Right renal cortex interstitium (tissue), 3 donors: ENCODE measurements around the gene ARHGEF7. TPM values are rescaled to one million over a fixed set of nuclear protein-coding genes. Genes with fewer than 3 reads are reported as not detected.

ENCODE experiments used
- DNase-seq, 3 donors: peaks; one replicate each; pipeline ENCODE4 v3.0.0-alpha.2; 2013; ENCODE audit warnings: low read depth in 3 of 3, low spot score in 2 of 3
- polyA plus RNA-seq, 3 donors: library from polyadenylated mRNA; unstranded; fragments of 120-200 nt; gene quantifications; one replicate each; pipeline ENCODE4 v1.2.1, GENCODE V29; 2013; ENCODE audit not compliant: insufficient read length in 3 of 3

Gene ARHGEF7
- polyA plus RNA-seq, 3 donors: 56.1 to 66.4 (median 61.8) TPM

DNA sequence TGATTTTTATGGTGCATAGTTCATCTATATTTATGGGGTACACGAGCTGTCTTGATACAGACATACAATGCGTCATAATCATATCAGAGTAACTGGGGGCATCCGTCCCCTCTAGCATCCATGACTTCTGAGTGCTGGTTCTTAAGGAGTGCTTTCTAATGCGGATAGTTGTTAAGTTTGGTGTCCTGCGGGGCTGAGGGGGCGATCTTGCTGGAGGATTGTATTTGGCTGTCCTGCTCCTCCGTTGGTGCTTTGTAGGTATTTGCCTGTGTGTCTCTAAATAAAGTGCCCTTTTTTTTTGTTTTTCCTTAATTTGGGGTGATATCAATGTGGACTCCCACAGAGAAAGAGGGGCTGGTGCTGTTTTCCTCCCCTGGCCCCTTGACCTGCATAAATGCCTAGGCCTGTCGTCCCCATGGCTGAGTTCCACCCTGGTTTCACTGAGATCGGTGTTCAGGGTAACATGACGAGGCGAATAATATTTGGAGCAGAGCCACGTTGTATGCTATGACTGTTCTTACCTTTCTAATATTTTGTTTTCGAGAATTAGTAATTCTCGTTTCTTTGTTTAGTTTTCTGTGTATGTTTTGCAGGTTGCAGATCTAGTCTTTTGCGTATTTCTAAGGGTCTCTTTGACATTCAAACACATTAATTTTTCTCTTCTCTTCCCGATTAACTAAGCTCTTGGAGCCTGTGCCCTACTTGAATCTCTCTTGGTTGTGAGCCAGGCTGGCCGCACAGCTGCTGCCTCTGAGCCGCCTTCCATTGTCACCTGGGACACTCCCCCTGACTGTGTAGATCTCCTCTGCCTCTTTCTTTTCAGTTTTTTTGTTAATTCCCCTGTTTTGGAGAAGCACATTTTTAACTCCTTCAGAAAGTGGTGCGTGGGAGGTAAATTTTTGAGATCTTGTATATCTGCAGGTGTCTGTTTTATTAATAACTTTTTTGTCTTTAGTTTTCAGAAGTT, 100.3 kb downstream of the ARHGEF7 start:
- no peak for DNase-seq

DNA sequence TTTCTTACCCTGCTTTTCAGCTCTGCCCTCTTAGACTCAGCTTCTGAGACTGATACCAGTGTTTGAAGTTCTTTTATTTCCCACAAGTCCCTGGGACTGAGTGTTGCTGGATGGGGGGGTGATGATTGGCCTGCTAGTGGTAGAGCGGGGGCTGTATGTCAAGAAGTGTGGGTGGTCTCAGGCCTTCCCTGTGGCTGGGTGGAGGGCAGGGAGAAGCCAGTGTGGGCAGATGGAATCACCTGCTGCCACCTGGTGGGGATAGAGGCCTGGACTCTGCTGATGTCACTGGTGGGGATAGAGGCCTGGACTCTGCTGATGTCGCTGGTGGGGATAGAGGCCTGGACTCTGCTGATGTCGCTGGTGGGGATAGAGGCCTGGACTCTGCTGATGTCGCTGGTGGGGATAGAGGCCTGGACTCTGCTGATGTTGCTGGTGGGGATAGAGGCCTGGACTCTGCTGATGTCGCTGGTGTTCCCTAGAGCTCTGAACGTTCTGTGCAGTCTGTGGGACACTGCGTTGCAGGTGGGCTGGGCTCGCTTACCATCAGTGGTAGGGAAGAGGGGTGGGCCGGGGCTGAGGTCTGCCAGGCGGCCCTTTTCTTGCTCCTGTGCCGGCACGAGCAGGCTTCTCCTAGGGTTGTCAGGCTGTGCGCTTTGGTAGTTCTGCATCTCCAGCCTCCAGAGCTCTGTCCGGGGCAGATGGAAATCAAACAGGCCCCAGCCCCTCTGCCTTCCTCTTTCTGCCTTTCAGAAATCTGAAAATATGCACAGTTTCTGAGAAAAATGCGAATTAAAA, 101.3 kb downstream of the ARHGEF7 start:
- DNase-seq: no peak

DNA sequence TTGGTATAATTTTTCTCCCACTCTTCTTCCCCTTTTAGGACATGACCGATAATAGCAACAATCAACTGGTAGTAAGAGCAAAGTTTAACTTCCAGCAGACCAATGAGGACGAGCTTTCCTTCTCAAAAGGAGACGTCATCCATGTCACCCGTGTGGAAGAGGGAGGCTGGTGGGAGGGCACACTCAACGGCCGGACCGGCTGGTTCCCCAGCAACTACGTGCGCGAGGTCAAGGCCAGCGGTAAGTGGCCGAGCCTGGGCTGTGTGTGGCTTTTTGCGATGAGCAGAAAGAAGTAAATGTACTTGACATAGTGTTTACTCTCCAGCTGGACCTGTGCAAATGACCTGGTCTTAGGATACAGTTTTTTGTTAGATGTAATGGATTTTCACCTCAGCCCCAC, 102.5 kb downstream of the ARHGEF7 start:
- DNase-seq: no peak

DNA sequence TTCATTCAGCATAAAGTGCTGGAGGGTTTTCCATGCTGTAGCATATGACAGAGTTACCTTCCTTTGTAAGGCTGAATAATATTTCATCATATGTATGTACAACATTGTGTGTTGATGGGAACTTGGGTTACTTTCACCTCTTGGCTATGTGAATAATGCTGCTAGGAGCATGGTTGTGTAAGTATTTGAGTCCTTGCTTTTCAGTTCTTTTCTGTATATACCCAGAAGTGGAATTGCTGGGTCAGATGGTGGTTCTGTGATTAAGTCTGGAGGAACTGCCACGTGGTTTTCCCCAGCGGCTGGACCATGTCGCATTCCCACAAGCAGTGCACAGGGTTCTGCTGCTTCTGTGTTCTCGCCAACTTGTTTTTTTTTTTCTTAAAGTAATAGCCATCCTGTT, 104.2 kb downstream of the ARHGEF7 start:
- DNase-seq: no peak

DNA sequence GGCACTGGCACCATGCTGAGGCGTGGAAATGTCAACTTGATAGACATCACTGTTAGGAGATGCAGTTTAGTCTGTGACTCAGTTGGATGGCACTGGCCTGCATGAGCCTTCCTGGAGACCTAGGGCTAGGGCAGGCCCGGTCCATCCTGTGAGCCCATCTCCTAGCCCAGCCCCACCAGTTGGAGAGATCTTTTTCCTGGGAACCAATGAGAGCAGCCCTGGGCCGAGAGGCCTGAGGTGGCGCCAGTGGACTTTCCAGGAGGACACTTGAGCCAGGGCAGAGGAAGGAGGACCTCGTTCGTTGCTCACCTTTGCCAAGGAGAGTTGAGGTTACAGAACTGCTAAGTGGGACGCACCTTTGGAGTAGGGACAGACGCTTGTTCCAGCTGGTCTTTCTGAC, 104.8 kb downstream of the ARHGEF7 start:
- no peak for DNase-seq

DNA sequence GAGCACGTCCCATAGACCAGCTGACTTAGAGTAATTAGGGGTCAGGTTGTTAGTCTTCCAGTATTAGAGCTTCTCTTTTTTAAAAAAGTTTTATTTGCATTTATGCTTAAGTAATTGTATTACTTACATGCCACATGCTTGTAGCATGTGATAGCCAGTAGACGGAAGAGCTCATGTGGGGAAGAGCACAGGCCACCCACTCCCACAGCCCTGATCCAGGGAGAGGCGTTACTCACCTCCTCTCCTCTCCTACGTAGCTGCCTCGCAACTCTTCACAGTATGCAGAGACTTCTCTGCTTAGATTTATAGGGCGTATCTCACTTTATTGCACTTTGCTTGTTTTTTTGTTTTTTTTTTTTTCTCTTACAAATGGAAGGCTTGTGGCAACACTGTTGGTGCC, 110.1 kb downstream of the ARHGEF7 start:
- DNase-seq: no peak

DNA sequence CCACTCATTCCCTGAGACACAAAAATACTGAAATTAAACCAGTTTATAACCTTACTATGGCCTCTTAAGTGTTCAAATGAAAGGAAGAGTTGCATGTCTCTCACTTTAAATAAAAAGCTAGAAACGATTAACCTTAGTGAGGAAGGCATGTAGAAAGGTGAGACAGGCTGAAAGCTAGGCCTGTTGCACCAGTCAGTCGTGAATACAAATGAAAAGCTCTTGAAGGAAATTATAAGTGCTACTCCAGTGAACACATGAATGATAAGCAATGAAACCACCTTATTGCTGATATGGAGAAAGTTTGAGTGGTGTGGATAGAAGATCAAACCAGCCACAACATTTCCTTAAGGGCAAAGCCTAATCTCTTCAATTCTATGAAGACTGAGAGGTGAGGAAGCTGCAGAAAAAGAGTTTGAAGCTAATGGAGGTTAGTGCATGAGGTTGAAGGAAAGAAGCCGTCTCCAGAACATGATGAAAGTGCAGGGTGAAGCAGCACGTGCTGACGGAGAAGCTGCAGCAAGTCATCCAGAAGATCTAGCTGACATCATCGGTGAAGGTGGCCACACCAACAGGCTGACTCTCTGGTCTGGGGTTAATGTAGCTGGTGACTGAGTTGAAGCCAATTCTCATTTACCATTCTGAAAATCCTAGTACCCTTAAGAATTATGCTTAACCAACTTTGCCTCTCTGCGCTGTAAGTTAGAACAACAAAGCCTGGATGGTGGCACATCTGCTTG, 110.9 kb downstream of the ARHGEF7 start:
- DNase-seq: no peak

DNA sequence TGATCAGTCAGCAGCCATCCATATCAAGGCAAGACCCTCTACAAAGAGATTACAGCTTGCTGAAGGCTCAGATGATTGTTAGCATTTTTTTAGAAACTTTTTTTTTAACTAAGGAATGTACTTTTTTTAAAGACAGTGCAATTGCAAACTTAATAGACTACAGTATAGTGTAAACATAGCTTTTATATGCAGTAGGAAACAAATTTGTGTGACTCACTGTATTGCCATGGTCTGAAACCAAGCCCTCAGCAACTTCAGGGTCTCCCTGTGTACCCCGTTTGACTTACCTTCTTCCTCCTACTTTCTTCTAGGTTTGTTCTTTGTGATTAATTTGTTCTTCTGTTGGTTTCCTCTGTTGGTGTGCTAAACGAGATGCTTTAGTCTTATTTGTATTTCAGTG, 112.3 kb downstream of the ARHGEF7 start:
- no peak for DNase-seq

DNA sequence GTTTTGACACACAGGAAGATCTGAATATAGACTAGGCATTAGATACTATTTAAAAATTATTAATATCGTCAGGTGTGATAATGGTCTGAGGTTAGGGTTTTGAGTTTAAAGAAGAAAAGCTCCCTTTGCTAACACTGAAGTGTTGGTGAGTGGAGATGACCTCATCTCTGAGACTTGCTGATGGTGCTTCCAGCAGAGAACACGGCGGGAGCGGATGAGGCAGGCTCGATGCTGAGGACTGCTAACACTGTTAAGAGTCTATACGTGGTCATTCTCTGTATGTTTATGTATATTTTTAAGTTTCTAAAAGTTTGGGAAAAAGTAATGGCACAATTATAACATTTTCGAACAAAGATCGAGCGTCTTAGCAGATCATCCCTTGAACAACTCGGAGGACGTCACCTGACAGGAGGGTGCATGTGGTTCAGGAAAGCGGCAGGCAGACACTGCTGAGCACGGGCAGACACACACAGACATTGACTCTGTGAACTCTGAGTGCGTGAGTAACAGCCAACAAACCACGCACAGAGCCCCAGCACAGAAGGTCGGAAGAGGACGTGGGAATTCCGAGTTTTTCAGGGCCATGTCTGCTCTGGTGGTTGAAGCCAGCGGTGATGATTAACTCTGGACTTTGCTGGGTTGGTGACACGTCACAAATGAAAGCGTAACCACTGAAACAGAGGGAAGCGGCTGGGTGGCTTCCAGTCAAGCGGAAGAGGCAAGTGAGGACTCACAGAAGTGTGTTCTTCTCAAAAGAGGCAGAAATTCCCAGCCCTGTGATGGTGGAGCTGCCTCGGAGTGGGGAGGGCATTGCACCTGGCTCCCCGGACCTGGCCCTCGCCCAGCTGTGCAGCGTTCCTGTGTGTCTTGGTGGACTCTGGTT, 113.4 kb downstream of the ARHGEF7 start:
- DNase-seq: no peak

DNA sequence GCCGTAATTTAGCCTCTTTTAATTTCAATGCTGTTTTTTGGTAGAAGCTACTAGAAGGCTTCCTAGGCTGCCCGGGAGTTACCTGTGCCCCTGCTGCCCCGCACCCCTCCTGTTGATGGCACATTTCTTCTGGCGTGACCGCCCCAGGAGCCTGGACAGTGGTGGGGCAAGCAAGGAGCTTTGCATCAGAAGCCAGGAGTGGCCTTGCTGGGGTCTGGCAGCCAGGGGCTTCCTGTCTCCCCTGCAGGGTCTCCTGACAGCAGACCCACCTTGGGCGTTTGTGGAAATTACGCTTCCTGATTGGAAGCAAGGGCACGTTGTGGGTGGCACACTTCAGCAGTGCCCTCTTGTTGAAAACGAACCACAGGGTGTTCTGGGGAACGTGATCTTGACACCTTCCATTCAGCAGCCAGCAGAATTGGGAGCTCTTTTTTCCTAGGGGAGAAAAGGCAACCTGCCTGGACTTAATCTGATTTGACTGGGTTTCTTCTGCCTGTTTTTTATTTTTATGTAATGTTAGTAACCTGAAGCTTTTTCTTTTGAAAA, 115.3 kb downstream of the ARHGEF7 start:
- no peak for DNase-seq

DNA sequence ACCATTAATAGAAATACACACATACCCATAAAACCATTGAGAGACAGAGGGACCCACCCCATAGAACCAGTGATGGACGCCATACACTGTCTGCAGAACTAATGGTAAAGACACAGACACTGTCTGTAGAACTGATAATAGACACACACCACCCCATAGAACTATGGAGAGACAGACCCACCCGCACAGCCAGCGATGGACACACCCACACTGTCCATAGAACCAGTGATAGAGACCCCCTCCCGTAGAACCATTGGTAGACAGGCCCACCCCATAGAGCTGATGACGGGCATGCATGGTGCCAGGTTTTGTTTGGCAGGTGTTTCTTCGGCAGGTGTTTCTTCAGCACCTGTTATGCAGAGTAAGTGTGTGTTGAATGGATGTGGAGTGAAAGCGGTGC, 117.1 kb downstream of the ARHGEF7 start:
- no peak for DNase-seq

DNA sequence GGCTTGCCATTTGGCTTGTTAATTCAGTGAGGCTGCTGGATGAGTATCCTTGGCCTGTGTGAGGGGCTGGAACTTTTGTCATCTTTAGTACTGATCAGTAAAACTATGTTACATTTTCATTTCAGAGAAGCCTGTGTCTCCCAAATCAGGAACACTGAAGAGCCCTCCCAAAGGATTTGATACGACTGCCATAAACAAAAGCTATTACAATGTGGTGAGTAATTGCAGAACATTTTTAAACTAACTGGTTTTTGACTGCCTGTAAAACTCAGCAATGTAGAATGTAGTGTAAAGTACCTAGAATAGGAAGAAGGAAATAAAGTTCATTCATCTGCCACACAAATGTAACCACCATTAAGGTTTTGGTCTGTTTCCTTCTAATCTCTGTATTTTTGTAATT, 118.0 kb downstream of the ARHGEF7 start:
- no peak for DNase-seq

DNA sequence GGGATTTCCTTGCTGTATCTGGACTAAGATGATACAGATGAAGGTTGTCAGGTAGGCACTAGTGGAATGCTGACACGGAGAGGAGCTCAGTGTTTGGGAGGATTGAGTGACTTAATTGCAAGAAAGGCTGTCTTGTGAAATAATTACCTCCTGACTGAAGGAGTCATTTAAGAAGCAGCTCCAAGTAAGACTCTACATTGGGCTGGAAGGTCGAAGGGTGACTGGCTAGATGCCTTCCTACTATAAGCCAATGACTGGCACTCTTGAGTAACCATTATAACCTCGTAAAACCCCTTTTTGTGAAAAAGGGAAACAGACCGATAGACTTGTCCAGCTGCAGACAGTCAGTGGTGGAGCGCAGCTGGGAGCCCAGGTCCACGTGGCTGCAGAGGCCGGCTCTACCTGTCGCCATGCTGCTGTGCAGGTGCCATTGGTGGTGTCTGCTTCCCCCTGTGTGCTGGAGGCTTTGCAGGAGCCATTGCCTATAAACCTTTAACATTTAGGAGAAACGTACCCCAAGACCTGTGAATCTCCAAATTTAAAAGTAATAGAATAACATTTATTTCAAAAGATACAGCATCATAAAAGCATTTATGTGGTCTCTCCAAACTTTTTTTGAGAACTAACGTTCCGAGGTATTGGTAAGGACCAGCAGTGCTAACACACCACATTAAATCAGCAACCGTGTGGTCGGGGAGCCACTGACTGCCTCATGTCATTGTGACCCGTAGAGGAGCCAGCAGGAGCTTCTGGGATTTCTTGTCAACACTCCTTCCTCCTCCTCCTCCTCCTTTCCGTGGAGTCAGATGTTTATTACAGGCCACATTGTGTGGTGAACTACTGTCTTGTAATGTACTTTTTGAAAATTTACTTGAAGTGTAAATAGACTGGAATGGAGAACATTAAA, 124.9 kb downstream of the ARHGEF7 start:
- no peak for DNase-seq

DNA sequence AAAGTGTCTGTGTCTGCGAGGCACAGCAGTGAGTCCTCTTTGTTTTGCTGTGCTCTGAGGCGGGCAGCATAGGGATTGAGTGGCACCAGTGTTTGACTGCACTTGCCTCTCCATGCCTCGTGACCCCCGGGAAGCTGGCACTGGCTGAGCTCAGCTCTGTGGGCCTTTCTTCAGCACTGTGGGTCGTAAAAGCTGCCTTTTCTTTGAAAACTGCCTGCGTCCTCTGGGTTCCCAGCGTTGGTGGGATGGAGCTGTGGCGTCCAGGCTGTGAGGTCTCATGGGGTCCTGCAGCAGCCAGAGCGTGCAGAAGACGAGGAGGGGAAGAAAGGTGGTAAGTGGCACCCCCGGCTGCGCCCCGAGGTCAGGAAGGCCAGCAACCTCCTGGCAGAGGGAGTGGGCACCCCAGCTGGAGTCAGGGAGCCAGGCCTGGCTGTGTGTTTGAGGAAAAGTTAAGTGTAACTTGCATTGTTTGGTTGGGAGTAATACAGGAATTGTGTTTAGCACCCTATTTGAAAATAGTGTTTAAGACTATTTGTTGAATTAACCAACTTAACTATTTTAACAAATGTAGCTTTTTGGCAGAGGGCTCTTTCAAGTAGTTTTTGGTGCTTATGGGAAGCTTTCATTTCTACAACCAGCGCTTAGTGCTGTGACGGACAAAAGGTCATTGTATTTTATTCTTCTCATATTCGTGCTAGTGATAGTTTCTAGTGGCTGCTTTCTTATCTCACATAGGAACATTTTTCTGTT, 126.1 kb downstream of the ARHGEF7 start:
- no peak for DNase-seq

DNA sequence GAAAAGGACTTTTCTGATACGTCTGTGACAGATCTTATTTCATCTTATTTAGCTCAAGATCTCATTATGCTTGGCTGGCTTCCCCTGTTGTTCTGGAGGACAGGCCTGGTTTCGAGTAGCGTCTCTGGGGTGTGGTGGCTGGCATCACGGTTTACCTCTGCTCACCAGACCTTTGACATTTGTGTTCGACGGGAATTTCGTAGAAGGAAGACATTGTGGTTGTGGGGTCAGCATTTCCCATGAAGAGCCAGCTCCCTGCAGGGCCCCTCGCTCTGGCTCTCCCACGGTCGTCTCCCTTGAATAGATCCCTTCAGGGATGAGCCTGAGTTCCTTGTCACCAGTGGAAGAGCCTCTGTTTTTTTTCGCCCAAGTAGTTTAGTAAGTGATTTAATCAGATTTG, 126.8 kb downstream of the ARHGEF7 start:
- no peak for DNase-seq

DNA sequence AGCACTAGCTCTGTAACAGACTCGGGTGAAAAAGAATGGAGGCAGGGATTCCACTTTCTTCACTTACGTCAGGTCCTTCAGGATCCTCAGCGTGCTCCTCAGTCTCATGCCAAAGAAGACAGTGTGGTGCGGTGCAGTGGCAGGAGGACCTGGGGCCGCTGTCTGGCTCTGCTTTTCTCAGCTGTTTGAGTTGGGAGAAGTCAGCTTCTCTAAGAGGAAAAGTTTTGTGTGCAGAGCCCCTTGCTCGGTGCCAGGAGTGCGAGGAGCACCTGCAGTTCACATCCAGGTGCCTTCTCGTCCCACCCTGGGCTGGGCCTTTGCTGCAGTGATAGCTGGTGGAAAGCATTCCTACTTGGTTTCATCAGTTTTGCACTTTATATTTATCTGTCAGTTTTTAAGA, 127.5 kb downstream of the ARHGEF7 start:
- DNase-seq: no peak

DNA sequence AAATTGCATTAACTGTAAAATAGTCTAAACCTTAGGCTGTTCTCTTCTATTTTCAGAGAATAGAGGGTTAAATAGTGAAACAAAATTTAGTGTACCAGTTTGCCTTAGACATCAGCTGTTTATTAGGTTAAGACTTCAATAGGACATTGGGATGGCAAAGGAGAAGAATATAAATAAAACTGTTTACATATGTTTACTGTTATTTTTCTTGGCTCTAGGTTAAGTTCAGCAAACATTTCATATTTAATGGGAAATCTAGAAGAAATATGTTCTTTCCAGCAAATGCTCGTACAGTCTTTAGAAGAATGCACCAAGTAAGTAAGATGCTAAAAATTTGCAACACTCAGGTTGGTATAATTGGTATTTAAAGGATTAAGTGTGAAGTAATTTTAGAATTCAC, 128.9 kb downstream of the ARHGEF7 start:
- DNase-seq: no peak
